ENCODE data around the gene P3H1.
"Not testable (repeated sequence)": the region's sequence is repeated elsewhere in the genome, so short reads cannot be mapped to it uniquely, and the experiment has no call there.

Gene P3H1, protein sequence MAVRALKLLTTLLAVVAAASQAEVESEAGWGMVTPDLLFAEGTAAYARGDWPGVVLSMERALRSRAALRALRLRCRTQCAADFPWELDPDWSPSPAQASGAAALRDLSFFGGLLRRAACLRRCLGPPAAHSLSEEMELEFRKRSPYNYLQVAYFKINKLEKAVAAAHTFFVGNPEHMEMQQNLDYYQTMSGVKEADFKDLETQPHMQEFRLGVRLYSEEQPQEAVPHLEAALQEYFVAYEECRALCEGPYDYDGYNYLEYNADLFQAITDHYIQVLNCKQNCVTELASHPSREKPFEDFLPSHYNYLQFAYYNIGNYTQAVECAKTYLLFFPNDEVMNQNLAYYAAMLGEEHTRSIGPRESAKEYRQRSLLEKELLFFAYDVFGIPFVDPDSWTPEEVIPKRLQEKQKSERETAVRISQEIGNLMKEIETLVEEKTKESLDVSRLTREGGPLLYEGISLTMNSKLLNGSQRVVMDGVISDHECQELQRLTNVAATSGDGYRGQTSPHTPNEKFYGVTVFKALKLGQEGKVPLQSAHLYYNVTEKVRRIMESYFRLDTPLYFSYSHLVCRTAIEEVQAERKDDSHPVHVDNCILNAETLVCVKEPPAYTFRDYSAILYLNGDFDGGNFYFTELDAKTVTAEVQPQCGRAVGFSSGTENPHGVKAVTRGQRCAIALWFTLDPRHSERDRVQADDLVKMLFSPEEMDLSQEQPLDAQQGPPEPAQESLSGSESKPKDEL

GRCh38 chr1:42766741-42767509 is at the start of gene P3H1, which contains the start of gene C1orf50:
TSS of gene P3H1 (minus strand) at chr1:42767028. CDS start at chr1:42766971, 57 bp downstream.
TSS of gene C1orf50 (plus strand) at chr1:42767249. CDS start at chr1:42767312, 63 bp downstream.
- DNase-seq, result peak; percentile 97 to 99

DNA sequence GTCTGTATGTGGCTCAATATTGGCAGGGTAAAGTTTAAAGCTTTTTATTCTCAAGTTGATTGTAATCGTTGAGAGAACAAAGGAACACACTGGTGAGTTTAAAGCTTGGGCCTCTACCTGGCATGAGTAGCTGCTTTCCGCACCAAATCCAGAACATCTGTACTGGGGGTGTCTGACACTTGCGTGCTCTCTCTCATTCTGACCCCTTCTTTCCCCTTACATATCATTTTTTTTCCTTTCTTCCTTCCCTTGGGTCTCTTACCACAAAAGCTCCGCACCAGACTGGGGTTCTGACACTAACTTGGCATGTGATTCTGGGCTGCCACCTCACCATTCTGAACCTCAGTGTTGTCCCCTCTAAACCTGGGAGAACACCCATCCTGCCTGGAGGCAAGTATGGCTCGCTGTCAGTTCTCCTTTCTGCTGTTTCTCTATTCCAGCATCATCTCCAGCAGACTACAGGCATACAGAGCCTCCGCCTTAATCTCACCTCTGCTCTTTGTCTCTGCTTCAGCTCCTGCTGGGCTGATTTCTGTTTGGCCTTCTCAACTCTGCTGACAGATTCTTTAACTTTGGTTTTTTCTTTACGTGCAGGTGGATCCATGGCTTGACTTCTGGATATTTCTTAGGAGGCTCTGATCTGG is 49.2 kb upstream of the P3H1 start:
- DNase-seq, result no peak

DNA sequence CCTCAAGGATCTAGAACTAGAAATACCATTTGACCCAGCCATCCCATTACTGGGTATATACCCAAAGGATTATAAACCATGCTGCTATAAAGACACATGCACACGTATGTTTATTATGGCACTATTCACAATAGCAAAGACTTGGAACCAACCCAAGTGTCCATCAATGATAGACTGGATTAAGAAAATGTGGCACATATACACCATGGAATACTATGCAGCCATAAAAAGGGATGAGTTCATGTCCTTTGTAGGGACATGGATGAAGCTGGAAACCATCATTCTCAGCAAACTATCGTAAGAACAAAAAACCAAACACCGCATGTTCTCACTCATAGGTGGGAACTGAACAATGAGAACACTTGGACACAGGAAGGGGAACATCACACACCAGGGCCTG is 48.0 kb upstream of the P3H1 start:
- DNase-seq, result not testable (repeated sequence)

DNA sequence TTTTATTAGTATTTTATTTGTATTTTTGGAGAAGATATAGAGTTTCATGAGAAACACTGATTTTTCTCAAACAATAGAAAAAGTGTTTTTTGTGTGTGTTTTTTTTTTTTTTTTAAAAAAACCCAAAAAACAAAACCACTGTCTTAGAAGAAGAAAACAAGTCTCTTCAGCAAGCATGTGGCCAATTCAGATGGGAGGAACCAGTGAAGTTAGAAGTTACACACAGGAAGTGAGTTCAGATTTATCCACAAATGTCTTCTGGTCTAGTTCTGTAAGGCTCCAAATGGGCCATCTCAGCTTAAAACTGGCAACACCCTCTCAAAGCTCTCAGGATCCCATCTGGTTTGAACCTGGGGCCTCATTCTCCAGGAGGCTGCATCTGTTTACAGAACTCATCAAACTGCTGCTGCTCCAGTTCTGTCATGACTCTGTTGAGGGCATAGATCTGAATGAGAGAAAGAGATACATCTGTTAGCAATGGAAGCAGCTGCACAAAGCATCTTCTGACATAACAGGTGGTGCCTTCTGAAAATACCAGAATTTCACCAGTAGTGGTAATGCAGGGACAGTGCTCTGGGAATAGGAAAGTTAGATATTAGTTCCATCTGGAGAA is 40.3 kb upstream of the P3H1 start:
- no peak for DNase-seq

- DNase-seq, result no peak
These were observed 39.8 kb upstream of the P3H1 start for GRCh38 chr1:42806593-42806992.

DNA sequence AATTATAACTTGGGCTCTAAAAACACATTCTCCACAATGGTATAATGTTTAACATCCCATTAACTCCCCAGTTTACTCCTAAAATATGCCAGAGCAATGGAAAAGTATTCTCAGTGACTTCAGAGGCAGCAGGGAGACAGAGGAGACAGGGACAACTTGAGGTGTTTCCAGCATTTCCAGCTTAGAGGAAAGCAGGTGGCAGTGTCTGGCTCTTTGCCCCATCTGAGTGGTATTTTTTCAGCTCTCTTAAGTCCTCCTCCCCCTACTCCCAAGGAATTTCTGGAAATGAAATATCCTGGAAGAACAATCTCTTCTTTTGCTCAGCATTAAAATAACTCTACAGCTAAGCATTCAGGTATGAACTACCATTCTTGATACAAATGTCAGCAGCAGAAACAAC is 39.3 kb upstream of the P3H1 start:
- DNase-seq, result no peak

- DNase-seq, result no peak
These were observed 35.1 kb upstream of the P3H1 start for GRCh38 chr1:42801832-42802473.

DNA sequence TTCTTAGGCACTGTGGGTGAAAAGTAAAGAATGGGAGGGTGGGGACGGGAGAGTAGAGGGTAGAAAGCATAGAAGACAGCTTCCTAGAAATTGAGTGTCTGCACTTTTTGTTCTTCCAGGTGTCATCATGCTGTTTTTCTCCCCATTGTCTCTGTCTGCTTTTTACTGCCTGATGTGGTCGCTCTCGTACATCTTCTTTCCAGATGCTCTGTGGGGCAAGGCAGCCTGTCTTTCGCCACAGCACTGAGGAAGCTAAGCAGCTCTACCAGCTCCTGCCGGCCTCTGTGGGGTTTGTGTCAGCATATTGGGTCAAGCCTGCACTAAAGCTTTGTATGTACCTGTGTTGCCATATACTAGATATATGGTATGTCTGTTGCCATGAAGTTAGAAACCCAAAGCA is 31.2 kb upstream of the P3H1 start:
- DNase-seq, result no peak

GRCh38 chr1:42797414-42797813 is 30.6 kb upstream of the P3H1 start:
- DNase-seq, result no peak

- no peak for DNase-seq
These were observed 27.0 kb upstream of the P3H1 start for GRCh38 chr1:42793824-42794223.

DNA sequence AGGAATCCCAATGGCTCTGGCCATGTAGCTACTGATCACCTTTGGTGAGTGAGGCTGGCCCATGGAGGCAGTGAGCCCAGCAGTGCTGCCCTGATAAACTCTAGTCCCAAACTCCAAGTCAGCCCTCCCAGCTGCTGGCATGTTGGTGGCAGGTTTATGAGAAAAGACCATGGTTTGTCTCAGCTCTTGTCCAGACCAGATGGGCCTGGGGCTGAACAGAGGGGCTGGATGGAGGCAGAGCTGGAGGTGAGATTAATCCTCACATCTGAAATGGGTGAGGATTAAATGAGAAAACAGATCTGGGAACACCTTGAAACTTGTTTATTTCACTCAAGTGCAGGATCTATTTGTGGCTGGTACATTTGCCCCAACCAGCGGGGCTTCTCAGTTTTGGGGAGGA is 21.2 kb upstream of the P3H1 start:
- DNase-seq, result no peak

GRCh38 chr1:42786097-42786496 is 19.3 kb upstream of the P3H1 start:
- no peak for DNase-seq

GRCh38 chr1:42784946-42785693 is 18.3 kb upstream of the P3H1 start, which contains the start of gene TMEM269:
TSS of gene TMEM269 (plus strand) at chr1:42784991. CDS start at chr1:42789894, 4,903 bp downstream.
- no peak for DNase-seq

GRCh38 chr1:42784547-42784945 is 17.7 kb upstream of the P3H1 start:
- no peak for DNase-seq

DNA sequence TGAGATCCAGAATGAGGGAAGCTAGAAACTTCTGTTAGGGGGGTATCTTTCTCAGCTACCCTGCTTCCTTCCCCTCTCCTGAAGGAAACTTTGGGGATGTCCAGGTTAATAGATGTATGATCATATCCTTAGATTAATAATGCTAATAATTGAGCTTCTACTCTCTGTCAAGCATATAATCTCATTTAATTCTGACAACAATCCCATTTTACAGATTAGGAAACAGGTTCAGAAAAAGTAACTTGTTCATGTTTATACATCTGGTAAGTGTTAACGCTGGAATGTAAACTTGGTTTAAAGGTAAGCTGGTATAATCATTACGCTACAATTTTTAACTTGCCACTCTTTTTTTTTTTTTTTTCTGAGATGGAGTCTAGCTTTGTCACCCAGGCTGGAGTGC is 16.3 kb upstream of the P3H1 start:
- DNase-seq, result no peak

- no peak for DNase-seq
These were observed 13.3 kb upstream of the P3H1 start for GRCh38 chr1:42780176-42780575.

DNA sequence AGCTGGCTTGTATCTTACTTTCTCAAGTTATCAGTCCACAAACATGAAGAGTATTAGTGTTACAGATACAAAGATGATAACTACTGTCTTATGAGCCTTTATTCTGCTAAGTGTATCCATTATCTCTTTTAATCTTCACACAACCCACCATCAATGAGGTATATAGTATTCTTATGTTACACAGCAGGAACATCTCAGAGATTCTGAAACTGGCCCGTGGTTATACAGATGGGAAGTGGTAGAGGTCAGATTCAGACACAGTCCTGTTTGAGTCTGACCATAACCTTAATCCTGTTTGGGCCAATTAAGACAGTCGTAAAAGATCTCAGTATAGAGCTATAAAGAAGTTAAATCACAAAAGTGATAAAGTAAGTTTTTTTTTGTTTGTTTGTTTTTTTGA is 12.9 kb upstream of the P3H1 start:
- DNase-seq, result no peak

DNA sequence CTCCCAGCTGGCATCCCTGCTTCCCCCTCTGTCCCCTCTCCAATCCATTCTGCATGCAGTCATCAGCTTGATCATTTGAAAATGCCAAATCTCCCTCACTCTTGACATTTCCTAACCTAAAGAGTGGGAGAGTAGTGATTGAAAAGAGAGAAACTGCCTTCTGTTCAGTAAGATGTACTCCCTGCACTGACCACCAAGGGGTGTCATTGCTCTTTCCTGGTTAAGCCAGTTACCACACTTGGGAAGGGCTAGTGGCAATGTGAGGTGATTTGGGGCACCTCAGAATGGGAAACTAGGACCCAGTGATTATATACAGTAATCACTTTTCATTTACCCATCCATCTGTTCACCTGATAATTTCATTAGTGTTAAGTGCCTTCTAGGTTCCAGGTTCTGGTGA is 11.0 kb upstream of the P3H1 start:
- no peak for DNase-seq

- no peak for DNase-seq
These were observed 9.7 kb upstream of the P3H1 start for GRCh38 chr1:42776502-42776901.

DNA sequence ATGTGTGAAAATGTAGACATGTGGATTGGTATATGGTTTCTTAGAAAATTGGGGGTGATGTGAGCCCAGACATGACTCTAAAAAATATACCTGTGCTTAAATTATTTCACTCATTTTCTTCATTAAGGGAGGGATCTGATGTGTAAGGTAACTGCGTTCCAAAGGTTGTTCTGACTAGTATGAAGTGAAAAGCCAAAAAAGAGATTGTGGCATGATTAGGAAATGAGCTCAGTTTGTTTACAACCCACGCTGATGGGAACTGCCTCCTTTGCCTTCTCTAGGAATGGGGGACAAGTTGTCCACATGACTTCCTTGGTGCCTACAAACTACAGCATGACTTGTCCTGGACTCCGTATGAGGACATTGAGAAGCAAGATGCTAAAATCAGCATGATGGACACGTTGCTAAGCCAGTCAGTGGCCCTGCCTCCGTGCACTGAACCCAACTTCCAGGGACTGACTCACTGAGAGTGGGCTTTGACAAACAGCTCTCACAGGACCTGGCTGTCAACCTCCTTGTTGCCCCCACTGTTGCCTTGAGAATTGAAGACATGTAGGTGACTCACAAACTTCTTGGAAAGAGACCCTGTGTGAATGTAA is 8.2 kb upstream of the P3H1 start:
- no peak for DNase-seq

- DNase-seq, result no peak
These were observed 6.6 kb upstream of the P3H1 start for GRCh38 chr1:42773420-42773819.

All from NCI-H187 (cell line).